Fibroblast of mammary gland (primary cell): Measurements from ENCODE around the gene SRP9.

Experiments
- DNase-seq: peaks from one replicate; pipeline ENCODE4 v3.0.0-alpha.2; 2010; ENCODE audit warnings: low read depth
- H3K4me3 ChIP-seq: 2 replicates; pipeline ENCODE4 v1.5.1; 2011; ENCODE audit warnings: low read depth, mild to moderate bottlenecking, low read length, moderate library complexity; ENCODE audit not compliant: control insufficient read depth
- TF ChIP-seq, protein P1 (sequence below): conservative IDR thresholded peaks from 2 replicates; pipeline ENCODE4 v1.5.1; 2011; ENCODE audit warnings: low read depth, low read length, inconsistent platforms; ENCODE audit not compliant: control insufficient read depth, insufficient read depth

SRP9 gene, protein sequence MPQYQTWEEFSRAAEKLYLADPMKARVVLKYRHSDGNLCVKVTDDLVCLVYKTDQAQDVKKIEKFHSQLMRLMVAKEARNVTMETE

GRCh38 chr1:225777583-225778336 is at the start of gene SRP9:
Gene SRP9 (plus strand): TSS chr1:225777826. CDS start chr1:225777941, 115 bp downstream.
- TF ChIP-seq, protein P1, sequence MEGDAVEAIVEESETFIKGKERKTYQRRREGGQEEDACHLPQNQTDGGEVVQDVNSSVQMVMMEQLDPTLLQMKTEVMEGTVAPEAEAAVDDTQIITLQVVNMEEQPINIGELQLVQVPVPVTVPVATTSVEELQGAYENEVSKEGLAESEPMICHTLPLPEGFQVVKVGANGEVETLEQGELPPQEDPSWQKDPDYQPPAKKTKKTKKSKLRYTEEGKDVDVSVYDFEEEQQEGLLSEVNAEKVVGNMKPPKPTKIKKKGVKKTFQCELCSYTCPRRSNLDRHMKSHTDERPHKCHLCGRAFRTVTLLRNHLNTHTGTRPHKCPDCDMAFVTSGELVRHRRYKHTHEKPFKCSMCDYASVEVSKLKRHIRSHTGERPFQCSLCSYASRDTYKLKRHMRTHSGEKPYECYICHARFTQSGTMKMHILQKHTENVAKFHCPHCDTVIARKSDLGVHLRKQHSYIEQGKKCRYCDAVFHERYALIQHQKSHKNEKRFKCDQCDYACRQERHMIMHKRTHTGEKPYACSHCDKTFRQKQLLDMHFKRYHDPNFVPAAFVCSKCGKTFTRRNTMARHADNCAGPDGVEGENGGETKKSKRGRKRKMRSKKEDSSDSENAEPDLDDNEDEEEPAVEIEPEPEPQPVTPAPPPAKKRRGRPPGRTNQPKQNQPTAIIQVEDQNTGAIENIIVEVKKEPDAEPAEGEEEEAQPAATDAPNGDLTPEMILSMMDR = peak; percentile 77
- DNase-seq = peak; percentile 97
- peak within 1 kb of the TSS; percentile 97 for H3K4me3 ChIP-seq

DNA sequence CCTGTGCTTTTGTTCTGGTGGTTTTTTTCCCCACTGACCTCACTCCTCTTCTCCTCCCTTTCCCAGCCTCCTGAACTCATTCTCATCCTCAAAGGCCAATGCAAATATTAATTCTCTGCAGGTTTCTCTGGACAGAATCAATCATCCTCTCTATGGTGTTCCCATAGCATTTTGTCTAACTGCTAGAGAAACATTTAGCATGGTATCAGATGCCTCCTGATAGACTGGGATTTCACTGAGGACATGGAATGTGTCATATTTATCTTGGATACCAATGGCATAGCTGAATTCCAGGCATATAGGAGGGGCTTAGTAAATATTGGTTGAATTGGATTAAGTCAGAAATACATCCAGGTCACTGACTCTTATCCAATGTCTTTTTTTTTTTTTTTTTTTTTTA is 46.1 kb upstream of the SRP9 start:
- TF ChIP-seq, protein P1 = no peak
- DNase-seq = no peak
- H3K4me3 ChIP-seq = no peak overlapping the region

- TF ChIP-seq, protein P1 = no peak
- DNase-seq = no peak
- no peak overlapping the region for H3K4me3 ChIP-seq
Observed at GRCh38 chr1:225733254-225733653, 44.4 kb upstream of the SRP9 start.

DNA sequence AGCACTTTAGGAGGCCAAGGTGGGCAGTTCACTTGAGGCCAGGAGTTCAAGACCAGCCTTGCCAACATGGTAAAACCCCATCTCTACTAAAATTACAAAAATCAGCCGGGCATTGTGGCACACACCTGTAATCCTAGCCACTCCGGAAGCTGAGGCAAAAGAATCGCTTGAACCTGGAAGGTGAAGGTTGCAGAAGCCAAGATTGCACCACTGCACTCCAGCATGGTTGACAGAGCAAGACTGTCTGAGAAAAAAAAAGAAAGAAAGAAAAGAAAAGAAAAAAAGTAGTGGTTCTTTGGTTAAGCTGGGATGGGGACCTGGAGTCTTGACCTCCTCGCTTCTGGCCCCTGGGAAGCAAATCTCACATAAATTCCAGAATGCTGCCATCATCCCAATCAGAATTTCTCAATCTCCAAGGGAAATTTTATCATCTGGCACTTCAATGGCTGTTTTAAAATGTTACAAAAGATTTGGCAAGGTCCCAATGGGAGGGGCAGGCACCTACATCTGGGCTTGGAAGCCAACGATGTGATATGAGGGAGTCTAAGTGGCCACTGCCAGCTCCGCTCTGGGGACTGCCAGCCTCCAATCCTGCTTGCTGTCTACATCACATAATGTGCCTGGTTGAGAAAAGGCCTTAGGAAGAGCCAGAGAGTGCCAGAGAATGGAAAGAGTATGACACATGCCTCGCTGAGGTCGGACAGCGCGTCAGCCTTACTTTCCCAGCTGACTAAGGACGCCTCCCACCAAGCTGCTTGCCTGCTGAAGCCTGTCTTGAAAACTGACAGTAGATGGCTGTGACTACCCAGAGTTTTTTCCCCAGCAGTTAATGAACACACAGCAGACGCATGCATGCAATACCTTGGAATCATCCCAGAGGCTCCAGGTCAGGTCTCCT is 42.1 kb upstream of the SRP9 start:
- DNase-seq = peak; percentile 99
- TF ChIP-seq, protein P1 = peak; percentile 25
- no peak overlapping the region for H3K4me3 ChIP-seq

GRCh38 chr1:225736437-225737098 is 41.1 kb upstream of the SRP9 start:
- no peak overlapping the region for H3K4me3 ChIP-seq
- TF ChIP-seq, protein P1 = no peak
- DNase-seq = no peak

- no peak for DNase-seq
- H3K4me3 ChIP-seq = no peak overlapping the region
- TF ChIP-seq, protein P1 = no peak
Observed at GRCh38 chr1:225737161-225737560, 40.5 kb upstream of the SRP9 start.
